Measurements from ENCODE around the gene SRRM5.
A peak's percentile ranks its signal among the peaks of the same experiment; 100 is the strongest.
"Not testable (repeated sequence)": the region's sequence is repeated elsewhere in the genome, so short reads cannot be mapped to it uniquely, and the experiment has no call there.

SRRM5 gene

DNA sequence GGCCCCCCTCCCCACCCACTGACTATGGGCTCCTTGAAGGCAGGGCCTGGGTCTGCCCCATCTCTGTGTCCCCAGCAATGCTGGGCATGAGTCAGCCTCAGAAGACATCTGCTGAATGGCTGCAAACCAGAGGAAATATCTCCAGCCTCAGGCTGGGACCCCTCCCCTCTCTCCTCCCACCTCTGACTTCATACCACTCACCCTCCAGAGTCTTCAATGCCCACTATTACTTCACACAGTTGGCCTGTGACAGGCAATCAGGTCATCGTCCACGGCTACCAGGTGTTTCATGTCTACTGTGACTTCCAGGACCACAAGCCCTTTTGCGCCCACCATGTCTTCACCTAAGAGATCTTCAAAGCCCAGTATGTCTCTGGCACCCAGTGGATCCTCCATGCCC lies at the start of gene SRRM5:
Gene SRRM5, plus strand, starts transcription at position 301 of the 400 bp plus-strand sequence. Its CDS starts 34 bp downstream, at position 335.
- DNase-seq: no peak

DNA sequence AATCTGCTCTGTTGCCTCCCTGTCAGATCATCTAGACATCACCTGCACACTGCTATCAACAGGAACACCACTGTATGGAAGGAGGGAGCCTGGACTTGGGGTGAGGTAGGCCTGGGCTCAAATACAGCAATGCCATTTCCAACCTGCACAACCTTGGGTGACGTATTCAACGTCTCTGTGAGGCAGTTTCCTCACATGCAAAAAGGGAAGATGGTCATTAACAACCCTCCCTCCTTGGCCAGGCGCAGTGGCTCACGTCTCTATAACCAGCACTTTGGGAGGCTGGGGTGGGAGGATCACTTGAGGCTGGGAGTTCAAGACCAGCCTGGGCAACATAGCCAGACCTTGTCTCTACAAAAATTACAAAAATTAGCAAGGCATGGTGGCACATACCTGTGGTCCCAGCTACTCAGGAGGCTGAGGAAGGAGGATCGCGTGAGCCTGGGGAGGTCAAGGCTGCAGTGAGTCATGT lies 49.6 kb upstream of the SRRM5 start:
- no peak for DNase-seq

DNA sequence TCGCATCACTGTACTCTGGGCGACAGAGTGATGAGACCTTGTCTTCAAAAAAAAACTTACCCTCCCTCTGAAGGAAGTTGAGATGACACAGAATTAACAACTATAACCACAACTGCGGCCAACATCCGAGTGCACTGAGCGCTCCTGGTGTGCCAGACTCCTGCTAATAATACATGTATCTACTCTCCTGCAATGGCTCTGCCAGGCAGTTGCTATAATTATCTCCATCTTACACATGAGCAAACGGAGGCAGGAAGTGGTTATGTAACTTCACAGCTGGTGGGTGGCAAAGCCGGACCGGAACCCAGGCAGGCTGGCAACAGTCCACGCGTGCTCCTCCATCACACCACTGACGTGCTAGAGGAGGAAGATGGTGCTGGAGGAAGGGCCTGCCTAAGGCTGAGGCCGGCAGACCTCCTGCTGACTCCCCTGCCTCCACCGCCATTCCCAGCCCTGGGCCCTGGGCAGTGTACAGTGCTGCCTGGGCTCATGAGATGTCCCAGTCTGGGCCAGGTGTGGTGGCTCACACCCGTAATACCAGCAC lies 49.1 kb upstream of the SRRM5 start:
- DNase-seq: peak; percentile 90 to 92

DNA sequence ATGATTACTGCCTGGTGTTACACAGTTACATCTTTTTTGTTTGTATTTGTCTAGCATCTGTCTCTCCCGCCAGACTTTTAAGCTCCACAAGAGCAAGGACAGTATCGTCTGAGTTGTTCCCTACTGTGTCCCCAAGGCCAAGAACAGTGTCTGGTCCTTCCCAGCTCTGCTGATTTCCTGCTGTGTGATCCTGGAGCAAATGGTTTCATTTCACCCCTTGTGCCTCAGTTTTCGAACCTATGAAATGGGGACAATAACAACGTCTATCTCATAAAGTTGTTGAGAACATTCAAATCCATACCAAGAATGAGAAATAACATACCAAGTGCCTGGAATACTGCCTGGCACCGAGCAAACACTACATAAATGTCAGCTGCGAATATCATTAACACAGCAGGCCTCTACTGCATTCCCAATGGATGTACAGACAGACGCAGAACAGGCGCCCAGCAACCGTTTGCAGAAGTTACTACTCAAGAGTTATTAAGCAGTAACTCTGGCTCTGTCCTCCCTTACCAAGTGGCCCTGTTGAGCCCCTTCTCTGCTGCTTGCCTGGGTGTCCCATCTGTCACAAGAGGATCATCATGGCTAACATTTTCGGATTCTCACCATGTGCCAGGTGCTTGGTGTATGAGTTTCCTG lies 48.0 kb upstream of the SRRM5 start:
- no peak for DNase-seq

GRCh38 chr19:43564800-43565199 lies 47.1 kb upstream of the SRRM5 start:
- no peak for DNase-seq

- no peak for DNase-seq
These were observed 42.2 kb upstream of the SRRM5 start for GRCh38 chr19:43569657-43570056.

DNA sequence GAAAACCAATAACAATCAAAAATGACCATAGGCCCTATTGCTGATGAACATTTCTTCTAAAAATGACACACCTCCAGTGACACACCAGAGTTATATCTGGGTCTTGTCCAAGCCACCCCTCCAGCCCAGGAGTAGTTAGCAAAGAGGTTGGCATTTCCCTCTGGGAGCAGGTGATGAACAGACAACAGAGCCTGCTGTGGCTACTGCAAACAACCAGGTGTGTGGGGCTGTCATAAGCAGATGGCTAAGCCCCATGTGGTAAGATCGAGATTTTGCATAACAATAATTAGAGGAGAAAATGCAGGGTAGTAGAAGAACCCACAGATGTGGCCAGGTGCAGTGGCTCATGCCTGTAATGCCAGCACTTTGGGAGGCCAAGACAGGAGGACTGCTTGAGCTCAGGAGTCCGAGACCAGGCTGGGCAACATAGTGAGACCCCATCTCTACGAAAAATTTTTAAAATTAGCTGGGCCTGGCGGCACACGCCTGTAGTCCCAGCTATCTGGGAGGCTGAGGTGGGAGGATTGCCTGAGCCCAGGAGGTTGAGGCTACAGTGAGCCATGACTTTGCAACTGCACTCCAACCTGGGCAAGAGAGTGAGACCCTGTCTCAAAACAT lies 41.6 kb upstream of the SRRM5 start:
- DNase-seq: no peak

GRCh38 chr19:43572171-43572588 lies 39.7 kb upstream of the SRRM5 start:
- DNase-seq: no peak

DNA sequence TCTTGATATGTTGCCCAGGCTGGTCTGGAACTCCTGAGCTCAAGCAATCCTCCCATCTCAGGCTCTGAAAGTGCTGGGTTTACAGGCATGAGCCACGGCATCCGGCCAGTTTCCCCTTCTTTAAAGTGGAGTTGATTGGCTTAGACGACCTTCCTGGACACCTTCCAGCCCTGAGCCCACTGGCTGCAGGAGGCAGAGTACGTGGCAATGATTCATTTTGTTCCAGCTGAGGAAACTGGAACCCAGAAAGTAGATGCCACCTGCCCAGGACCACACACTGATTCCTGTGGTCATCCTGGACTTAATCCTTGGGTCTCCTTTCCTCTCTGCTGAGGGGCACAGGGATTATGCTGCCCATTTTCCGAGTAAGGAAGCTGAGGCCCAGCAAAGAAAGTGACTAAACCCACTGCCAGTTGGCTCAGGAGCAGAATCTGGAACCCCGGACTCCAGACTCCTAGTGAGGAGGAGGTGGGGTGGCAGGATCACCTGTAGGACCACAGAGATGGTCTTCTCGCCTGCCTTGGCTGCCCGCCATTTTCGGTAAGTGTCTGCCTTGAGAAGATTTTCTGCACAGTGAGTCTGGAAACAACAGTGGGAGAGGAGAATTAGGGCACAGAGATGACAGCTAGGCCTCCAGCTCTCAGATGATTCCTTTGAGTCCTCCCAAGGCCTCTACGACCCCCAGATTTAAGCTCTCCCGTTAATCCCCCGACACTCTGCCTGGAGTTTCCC lies 37.3 kb upstream of the SRRM5 start:
- DNase-seq: no peak

- peak; percentile 98 to 99 for DNase-seq
These were observed 36.5 kb upstream of the SRRM5 start, which contains the start of the genes PINLYP and XRCC1 for GRCh38 chr19:43575156-43575950. Gene PINLYP (plus strand): TSS chr19:43575801. CDS start chr19:43577192, 1,391 bp downstream. Gene XRCC1 (minus strand): TSS chr19:43575527. CDS start chr19:43575458, 69 bp downstream.

GRCh38 chr19:43575955-43576878 lies 35.7 kb upstream of the SRRM5 start:
- DNase-seq: no peak

- DNase-seq: no peak
These were observed 33.1 kb upstream of the SRRM5 start for GRCh38 chr19:43578787-43579186.

- no peak for DNase-seq
These were observed 30.4 kb upstream of the SRRM5 start for GRCh38 chr19:43581467-43581866.

DNA sequence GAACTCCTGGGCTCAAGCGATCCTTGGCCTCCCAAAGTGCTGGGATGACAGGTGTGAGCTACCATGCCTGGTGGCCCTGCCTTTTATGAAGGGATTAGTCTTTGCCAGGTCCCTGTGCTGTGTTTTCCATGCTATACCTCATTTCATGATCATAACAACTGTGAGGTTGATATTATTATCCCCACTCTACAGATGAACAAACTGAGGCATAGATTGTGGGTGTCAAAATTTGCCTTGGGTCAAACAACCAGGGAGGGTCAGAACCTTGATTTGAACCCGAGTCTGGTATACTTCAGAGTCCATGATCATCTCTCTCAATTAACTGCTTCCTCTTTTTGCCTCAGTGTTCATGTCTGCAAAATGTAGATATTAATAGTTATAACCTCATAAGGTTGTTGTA lies 29.4 kb upstream of the SRRM5 start:
- DNase-seq: no peak

DNA sequence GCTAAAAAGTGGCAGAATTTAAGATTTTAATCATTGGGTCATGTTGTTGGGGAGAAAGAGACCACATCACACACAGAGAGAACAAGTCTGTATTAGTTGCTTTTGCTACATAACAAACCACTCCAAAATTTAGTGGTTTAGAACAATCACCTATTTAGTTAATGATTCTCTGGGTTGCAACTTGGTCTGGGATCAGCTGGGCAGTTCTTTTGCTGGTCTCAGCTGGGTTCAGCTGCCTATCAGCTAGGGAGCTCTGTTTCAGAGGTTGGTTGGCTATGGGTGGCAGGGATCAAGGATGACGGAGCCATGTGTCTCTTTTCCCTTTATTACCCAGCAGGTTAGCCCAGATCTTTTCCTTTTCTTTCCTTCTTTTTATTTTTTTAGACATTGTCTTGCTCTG lies 27.4 kb upstream of the SRRM5 start:
- no peak for DNase-seq

- no peak for DNase-seq
These were observed 25.5 kb upstream of the SRRM5 start for GRCh38 chr19:43586346-43586745.

DNA sequence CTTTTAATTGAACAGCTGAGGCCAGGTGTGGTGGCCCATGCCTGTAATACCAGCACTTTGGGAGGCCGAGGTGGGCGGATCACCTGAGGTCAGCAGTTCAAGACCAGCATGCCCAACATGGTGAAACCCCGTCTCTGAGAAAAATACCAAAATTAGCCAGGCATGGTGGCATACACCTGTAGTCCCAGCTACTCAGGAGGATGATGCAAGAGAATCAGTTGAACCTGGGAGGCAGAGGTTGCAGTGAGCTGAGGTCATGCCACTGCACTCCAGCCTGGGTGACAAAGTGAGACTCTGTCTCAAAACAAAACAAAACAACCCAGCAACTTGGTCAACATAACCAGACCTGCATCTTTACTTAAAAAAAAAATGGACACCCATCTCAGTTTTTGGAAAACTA lies 24.9 kb upstream of the SRRM5 start:
- DNase-seq: not testable (repeated sequence)

GRCh38 chr19:43589277-43589676 lies 22.6 kb upstream of the SRRM5 start:
- DNase-seq: no peak

- peak in 1 of 2 donors; percentile 28 for DNase-seq
These were observed 22.2 kb upstream of the SRRM5 start for GRCh38 chr19:43589678-43590077.

- no peak for DNase-seq
These were observed 19.8 kb upstream of the SRRM5 start for GRCh38 chr19:43591904-43592772.

Data from CD4-positive, alpha-beta T cell treated with Interleukin-1 beta for 1 hour (primary cell).